GM21447 (cell line): Measurements from ENCODE around the gene FABP2.
"Not testable (repeated sequence)": the region's sequence is repeated elsewhere in the genome, so short reads cannot be mapped to it uniquely, and the experiment has no call there.

ENCODE experiments used
- ATAC-seq: cut with Tn5 transposase; IDR thresholded peaks from one replicate; pipeline ENCODE4 v1.9.1; 2021; ENCODE audit not compliant: unreplicated experiment

The FABP2 gene

DNA sequence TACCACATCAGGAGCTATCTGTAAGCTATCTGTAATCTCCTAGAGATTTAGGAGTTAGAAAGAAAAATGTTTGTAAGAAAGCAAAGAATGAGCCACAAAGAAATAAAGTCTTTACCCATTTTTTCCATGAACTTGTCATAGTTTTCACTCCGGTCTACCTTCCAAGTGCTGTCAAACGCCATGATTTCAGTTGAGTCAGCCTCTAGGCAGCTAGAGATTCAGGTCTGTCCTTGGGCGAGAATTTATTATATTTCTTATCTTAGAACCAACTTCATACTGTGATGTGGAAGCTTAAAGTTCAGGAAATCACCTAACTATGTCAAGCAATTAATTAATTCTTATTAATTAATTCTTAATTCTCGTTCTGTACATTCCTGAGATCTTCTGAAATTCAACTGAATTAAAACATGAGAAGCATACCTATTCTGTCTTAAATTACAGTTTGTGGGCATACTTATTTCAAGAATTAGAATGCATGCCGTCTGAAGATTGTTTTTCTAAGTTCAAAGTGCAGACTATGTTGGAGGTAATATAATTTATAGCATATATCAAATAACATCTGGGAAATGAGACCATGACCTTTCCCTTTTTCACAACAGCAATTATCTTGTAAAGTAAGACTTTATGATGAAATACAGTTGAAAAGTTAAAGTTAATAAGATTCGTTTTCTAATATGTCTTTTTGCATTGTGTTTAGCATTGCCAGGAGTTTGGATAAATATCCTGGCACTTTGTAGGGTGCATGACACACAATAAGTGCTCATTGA lies at the start of gene FABP2:
Gene FABP2 (minus strand): TSS at position 218 of the 767 bp plus-strand sequence. CDS start 36 bp downstream, at position 182.
- ATAC-seq = no peak

- ATAC-seq = not testable (repeated sequence)
Observed at GRCh38 chr4:119370951-119371683, 49.2 kb upstream of the FABP2 start.

DNA sequence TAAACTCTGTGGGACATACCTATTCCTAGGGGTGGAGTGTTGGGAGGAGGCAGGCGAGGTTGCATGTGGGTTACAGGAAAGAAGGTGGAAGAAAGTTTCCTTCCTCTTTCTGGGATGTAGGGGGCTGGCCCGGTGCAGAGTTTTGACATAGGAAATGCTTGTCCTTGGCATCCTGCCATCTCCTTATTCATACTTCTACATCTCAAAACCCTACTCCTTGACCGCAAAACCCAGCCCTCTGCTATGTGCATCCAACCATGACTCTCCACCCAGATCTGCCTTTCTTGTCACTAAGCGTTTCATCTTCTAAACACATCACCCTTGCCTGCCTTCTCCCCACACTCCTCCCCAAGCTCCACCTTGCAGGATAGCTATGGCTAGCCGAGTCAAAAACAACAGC lies 48.5 kb upstream of the FABP2 start:
- ATAC-seq = peak; percentile 99

DNA sequence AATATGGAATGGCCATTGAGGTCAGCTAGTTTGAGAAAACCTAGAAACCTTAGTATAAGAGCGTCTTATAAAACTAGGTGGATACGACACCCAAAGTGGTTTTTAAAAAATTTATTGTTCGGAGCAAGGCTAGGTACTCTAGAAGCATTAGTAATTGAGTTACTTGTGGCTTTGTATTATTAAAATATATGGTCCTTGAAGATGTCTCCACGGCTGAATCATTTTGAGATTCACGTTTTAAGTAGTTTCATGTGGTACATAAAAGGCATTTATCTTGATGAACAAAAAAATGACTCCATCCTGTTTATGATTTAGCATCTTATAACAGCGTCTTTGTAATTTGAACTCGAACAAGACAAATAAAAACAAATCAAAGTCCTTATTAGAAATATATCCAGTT lies 44.9 kb upstream of the FABP2 start:
- not testable (repeated sequence) for ATAC-seq

GRCh38 chr4:119364203-119364602 lies 42.3 kb upstream of the FABP2 start:
- ATAC-seq = not testable (repeated sequence)

- ATAC-seq = not testable (repeated sequence)
Observed at GRCh38 chr4:119363372-119363771, 41.4 kb upstream of the FABP2 start.

GRCh38 chr4:119362413-119362812 lies 40.5 kb upstream of the FABP2 start:
- ATAC-seq = not testable (repeated sequence)

- ATAC-seq = not testable (repeated sequence)
Observed at GRCh38 chr4:119359873-119360272, 37.9 kb upstream of the FABP2 start.

GRCh38 chr4:119356796-119357195 lies 34.9 kb upstream of the FABP2 start:
- ATAC-seq = not testable (repeated sequence)

- not testable (repeated sequence) for ATAC-seq
Observed at GRCh38 chr4:119356041-119356440, 34.1 kb upstream of the FABP2 start.

- ATAC-seq = not testable (repeated sequence)
Observed at GRCh38 chr4:119353364-119353763, 31.4 kb upstream of the FABP2 start.

DNA sequence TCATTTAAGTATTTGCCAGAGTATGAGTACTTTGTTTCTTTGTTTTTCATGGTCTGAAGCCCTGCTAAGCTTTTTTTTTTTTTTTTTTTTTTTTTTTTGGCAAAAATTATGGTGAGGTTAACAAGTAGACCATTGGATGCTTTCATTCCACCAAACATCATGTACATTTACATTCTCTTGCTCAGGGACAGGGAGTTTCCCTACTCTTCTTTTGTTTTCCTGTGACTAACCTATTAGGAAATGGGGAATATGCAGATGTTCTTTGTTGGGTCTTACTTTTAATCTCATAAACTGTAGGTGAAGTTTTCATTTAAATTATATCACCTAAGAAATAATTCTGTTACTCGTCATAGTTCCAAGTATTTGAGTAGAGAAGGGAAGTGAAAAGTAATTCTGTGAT lies 26.2 kb upstream of the FABP2 start:
- ATAC-seq = not testable (repeated sequence)

- not testable (repeated sequence) for ATAC-seq
Observed at GRCh38 chr4:119343293-119343692, 21.4 kb upstream of the FABP2 start.

- ATAC-seq = not testable (repeated sequence)
Observed at GRCh38 chr4:119339895-119340294, 18.0 kb upstream of the FABP2 start.

- ATAC-seq = no peak
Observed at GRCh38 chr4:119337010-119337409, 15.1 kb upstream of the FABP2 start.

DNA sequence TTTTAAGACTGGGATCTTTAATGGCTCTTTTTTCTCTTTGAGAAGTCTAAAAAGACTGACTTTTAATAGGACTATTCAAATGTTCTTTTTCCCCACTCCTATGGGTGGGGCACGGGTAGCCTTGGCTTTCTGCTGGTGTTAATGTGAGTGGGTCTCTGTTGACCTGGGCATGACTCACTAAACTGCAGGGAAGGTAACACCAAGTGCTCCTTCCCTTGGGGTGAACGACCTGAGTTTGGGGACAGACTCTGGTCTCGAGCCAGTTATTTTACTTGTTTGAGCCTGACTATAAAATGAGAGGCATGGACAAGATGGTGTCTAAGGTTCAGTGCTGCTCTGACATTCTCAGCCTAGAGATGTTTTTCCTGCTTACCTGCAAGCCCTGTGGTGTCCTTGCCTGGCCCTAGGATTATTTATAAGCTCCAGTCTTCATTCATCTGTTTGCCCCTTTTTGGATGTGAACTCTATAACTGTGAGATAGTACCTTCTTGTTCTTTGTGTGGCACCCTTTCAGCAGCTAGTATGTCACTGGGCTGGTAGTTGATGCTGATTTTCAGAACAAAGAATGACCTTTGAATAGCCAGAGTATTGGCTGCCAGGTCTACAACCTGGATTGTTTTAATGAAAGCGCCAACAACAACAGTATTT lies 14.5 kb upstream of the FABP2 start:
- ATAC-seq = not testable (repeated sequence)

DNA sequence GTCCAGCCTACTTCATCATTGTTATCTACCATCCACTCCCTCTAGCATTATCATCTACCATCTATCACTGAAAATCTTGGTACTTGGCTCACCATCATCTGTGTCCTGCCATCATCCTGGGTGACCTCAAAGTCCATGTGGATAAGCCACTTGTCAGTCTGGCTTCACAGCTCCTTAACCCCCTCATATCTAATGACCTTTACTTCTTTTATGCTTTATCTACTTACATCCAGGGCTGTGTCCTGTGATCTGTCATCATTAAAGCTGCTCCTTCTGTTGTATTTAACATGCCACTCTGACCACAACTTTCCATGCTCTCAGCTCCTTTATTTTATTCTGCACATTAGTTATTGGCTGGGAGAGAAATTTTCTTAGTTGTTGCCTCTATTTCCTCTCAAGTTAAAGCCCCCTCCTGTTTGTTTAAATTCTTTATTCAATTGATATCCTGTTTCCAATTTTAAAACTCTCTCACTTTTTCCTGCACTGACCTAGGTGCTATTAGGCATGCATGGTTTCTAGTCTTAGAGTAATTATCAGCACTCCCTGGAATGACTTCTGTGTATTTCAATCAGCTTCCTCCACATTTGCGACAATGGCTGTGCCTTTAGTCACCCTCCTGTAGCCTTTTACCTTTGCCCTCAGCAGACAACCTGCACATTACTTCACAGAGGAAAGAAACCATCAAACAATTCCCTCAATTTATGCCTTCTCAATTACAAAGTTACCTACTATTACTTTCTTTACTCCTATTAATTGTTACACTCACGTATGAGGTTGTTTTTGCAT lies 8.1 kb upstream of the FABP2 start:
- no peak for ATAC-seq

DNA sequence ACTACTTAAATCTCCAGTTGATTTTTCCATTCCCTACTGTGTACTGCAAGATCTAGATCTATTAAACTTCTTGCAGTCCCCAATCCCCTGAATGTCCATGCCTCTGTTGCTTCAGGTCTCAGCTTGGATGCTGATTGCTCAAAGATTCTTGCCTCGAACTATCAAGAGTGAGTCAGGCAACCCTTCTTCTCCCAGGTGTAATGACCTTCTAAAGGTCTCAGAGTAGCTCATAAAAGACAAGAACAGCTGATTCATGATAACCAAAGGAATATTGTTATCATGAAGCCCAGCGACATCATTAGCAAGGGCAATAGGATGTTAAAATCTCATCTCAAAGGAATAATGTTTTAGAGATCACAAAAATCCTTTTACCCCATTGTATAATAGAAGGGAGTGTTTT lies 6.8 kb upstream of the FABP2 start:
- ATAC-seq = no peak

DNA sequence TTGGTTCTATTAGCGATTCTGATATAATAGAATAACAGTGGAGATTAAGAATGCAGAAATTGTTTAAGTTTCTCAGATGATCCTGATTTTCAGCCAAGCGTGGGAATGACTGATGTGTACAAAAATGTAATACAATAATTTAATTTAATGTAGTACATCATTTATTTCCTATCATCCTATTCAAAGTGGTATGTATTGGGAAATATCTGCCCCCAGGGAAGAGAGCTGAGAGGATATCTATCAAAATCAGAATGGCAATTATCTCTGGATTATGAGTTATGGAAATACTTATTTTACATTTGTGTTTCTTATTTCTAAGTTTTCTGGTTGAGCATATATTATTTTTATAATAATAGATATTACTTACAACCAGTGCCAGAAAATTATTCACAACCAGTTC lies 3.9 kb downstream of the FABP2 start:
- ATAC-seq = no peak

- ATAC-seq = no peak
Observed at GRCh38 chr4:119315036-119315435, 6.9 kb downstream of the FABP2 start.

GRCh38 chr4:119314356-119314755 lies 7.6 kb downstream of the FABP2 start:
- ATAC-seq = no peak
